CD4-positive, alpha-beta T cell treated with Interferon gamma for 1 hour (primary cell): ENCODE data around the gene CLIC3.

Experiments
- DNase-seq: peaks from one replicate; pipeline ENCODE4 v3.0.0-alpha.2; 2020

Gene CLIC3

DNA sequence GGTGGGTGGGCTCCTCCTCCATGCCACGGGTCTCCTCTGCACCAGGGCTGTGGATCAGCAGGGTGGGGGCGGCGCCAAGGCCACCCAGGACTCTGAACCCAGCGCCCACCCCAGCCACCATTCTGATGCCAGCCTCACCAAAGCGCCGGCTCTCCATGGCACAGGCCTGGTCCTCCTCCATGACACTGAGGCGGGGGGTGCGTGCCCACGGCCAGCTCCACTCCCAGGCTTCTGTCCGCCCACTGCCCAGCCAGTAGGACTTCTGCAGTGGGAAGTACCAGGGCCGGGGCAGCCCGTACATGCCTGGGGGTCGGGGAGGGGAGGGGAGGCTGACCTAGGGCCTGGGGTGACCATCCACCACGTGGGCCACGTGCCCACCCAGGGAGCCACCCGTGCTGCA, 20.1 kb upstream of the CLIC3 start:
- no peak for DNase-seq

DNA sequence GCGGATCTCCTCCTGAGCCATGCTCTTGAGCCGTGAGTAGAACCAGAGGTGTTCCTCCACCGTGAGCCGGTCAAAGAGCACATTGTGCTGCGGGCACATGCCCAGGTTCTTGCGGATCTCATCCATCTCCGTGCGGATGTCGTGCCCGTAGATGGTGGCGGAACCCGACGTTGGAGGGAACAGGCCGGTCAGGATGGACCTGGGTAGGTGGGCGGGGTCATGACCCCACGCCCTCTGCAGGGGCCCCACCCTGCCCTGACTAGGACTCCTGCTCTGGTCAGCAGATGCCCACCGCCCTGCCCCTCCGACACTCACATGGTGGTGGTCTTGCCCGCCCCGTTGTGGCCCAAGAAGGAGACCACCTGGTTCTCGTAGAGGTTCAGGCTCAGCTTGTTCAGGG, 19.6 kb upstream of the CLIC3 start:
- DNase-seq: no peak

DNA sequence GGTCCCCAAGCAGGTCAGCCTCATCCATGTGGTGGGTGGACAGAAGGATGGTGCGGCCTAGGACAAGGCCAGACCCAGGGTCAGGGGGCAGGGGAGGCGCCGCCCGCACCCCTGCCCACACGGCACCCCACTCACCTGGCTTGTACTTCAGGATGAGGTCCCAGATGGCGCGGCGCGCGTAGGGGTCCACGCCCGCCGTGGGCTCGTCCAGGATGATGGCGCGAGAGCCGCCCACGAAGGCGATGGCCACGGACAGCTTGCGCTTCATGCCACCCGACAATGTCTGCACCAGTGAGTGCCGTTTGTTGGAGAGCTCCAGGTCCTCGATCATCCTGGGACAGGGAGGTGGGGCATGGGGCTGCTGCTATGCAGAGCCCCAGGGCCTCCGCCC, 19.2 kb upstream of the CLIC3 start:
- no peak for DNase-seq

DNA sequence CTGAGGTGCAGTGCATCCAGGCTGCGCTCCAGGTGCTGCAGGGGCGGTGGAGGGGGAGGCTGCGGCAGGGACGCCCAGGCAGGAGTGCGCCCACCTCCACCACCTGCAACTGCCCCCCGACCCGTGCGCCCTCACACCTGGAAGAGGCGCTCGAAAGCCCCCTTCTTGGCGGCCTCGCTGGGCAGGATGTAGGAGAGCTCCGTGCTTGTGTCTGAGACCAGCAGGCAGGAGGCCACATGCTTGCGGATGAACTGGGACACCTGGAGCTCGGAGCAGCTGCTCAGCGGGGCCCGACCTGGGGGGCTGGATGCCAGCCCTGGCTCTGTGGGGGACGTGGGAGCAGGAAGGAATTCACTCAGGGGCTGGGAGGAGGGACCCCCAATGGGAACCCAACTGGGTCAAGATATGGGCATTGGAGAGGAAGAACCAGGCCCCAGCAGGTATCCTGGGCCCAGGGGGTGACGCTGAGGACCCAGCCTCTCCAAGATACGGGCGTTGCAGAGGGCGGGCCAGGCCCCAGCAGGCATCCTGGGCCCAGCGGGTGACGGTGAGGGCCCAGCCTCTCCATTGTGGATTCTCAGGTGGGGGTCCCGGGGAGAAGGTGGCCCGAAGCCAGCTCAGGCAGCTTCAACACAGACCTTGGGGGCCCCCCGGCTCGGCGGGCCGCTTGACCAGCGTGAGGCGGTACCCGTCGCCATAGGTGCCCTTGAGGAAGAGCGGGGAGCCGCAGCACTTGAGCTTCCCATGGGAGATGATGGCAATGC, 18.6 kb upstream of the CLIC3 start:
- no peak for DNase-seq

DNA sequence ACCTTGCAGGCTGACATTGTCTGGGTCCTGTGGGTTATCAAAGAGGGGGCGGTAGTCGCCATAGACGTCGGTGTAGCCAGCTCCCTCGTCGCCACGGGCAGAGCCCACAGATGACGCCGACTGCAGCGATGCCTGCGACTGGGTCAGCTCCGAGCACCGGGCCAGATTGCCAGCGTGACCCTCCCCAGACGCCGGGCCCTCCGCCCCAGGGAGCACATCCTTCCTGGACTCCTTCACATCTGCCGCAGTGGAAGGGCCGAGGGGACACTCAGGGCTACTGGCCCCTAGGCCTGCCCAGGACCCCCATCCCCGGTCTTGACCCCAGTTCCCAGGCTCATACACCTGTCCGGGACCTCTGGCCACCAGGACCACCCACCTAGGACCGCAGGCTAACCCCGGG, 17.8 kb upstream of the CLIC3 start:
- no peak for DNase-seq

DNA sequence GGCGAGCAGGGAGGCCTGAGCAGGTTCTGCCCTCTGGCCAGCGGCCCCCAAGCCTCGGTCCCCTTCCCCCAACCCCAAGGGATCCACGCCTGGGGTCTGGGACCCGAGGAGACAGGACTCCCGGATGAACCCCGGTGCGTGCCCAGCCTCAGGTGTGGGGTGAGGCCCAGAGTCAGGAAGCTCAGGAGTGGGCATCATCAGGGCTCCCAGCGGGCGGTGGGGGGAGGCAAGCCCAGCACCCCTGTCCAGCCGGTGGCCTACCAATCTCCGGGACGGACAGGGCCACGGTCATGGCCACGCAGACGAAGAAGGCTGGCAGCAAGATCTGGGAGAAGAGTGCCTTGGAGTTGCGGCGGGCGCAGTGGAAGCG, 17.2 kb upstream of the CLIC3 start:
- DNase-seq: no peak

DNA sequence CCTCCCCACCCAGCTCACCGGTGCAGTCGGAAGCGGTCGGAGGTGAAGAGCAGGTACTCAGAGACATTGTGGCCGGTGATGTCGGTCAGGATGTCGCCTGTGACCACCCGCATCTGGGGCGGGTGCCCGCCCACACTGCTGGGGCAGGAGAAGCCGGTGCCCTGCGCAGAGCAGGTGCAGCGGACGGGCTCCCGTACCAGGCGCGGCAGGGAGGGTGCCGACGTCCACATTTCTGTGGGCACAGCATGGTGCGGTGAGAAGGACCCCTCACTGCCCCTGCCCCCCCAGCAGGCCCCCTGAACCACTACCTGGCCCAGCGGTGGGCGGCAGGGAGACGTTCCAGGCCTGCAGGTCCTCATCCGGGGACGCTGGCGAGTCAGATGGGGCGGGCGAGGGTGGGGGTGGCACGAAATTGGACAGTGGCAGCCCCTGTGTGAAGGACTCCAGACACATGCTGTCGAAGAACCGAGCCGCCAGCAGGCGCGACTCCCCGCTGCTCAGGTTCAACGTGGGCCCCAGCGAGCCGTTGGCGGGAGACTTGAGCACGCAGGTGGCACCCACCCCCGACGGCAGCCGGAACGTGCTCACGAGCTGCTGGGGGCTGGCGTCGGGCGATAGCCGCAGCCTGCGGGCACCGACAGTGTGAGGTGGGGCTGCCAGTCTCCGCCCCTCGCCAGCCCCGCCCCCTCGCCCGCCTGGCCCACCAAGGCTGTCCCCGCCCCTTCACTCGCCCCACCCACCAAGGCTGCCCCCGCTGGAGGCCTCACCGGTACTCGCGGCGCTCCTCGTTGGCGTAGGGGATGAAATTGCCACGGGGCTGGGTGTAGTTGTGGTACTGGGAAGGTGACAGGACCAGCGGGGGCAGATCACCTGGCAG, 16.6 kb upstream of the CLIC3 start:
- no peak for DNase-seq

DNA sequence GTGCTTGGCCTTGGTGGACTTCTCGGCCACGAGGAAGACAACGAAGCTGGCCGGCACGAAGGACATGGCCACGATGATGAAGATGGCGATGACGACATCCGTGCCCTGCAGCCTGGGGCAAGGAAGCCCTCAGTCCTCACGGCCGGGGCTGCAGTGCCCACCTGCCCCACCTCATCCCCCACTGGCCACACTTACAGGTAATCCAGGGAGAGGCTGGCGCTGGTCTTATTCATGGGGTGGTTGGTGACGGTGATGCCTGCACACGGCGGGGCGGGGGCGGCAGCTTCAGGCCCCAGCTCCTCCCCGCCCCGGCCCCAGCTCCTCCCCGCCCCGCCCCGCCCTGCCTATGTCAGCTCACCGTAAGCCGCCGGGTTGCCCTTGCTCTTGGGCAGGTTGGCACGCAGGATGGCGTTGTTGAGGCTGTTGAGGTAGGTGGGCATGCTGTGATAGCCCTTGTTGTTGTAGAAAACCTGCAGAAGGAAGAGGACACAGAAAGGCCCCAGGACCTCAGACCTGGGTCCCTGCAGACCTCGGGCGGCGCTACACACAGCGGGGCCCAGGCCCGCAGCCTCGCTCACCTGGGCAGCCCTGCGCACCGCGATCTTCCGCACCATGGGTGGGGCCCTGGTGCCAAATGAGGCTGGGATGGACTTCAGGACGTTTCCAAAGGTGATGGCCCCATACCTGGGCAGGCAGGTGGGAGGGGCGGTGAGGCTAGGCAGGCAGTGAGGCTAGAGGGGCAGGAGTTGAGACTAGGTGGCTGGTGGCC, 15.7 kb upstream of the CLIC3 start:
- DNase-seq: no peak

DNA sequence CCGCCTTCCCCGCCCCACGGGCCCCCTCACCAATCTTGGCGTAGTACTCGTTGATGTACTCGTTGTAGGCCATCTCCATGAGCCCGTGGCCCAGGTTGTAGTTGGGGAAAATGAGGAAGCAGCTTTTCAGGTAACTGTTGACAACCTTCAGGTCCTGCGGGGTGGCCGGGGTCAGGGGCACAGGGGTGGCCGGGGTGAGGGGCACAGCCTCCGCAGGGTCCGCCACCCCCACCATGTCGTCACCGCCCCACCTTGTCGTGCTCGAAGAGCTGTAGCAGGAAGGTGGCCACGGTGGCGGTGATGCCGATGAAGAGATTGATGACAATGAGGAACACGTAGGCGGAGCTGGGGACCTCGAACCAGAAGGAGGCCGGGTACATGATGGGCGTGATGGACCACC, 14.8 kb upstream of the CLIC3 start:
- DNase-seq: no peak

DNA sequence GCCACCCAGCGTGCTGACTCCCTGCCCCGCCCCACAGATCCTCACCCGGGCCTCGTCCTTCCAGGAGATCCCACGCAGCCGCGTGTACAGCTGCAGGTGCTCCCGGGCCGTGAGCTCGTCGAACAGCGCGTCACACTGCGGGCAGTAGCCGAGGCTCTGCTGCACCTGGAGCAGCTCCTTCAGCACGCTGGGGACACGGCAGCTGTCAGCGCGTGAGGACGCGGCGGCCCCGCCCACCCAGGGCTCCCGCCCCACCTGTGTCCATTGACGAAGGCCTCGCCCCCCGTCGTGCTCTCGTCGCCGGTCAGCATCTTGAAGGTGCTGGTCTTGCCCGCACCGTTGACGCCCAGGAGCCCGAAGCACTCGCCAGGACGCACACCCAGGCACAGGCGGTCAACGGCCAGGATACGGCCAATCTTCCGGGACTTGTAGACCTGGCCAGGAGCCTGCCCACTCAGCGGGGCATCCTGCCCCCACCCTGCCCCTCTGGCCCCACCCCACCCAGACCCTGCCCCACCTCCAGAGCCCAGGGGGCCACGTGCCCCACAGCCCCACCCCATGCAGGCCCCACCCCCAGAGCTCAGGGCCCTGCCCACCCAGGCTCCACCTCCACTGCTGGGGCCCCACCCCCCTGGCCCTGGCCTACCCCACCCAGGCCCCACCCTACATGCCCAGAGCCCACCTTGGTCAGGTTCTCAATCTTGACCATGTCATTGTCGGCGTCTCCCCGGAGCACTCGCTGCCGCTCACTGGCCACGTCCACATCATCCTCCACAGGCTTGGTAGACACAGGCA, 13.8 kb upstream of the CLIC3 start:
- DNase-seq: no peak

DNA sequence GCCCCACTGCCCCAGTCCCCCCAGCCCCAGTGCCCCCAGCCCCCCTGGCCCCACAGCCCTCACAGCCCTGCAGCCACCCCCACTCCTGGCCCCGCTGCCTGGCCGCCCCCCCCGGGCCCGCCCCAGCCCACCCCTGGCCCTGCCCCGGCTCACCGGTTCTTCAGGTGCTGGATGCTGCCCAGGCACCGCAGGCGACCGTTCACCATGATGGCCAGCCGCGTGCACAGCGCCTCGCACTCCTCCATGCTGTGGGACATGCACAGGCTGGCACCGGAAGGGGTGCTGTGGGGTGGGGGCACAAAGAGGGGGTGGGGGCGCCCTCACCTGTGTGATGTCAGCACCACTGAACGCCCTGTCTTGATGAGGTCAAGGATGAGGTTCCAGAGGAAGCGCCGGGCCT, 12.8 kb upstream of the CLIC3 start:
- no peak for DNase-seq

DNA sequence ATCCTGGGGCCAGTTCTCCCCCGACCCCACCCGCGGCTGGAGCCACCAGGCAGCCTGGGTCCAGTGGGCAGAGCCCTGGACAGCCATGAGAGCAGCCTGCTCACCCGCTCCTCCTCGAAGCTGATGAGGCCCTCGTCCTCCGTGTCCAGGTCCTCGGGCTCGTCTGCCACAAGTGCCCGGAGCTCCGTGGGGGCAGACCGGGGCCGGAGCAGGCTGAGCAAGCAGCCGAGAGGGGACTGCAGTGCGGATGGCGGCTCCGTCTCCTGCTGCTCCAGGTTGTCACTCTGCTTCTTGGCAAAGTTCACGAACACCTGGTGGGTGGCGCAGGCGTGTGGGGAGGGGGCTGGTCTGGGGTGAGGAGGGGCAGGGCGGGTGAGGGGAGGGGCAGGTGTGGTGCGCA, 11.9 kb upstream of the CLIC3 start:
- DNase-seq: no peak

DNA sequence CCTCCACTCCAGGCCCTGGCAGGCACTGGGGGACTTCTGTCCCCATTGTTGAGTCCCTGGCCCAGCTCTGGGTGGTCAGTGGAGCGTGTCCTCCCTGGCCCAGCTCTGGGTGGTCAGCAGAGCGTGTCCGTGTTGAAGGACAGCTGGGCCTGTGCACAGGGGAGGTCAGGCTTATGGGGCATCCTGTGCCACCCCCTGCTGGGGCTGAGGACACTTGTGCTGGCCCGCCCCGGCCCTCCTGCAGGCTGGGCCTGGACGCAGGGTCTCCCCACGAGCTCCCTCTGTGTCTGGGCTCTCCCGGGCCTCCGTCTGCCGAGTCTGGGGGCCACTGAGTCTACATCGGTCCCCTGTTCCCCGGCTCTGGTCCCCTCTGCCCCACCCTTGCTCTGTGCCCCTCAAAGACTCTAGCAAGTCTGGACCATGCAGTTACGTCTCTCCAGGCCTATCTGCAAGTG, 11.5 kb upstream of the CLIC3 start:
- DNase-seq: no peak

DNA sequence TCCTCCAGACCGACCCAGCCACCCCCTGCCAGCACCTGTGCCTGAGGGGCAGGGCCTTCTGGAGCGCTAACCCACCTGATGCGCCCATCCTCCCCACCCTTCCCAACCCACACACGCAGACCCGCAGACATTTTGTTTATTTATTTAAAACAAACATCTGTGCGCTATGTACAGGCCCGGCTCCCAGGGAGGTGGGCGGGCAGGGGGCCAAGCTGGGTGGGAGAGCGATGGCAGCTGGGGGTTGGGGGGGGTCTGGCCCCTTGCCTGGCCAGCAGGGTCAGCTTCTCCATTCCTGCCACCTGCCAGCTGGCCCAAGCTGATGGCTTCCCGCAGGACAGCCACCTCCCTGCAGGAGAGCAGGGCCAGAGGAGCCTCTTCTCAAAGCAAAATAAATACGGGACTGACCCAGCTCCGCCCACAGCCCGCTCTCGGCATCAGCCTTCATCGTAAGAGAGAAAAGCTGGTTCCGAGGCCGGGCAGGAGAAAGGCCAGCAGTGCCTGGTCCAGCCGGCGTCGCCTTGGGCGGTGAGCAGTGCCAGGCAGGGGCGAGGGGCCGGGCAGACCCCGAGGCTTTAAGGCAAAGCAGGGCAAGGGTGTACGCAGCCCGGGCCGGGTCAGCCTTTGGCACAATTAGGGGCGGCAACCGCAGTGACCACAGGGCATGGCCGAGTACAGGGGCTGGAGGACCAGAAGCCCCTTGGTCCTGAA, 10.9 kb upstream of the CLIC3 start:
- no peak for DNase-seq

DNA sequence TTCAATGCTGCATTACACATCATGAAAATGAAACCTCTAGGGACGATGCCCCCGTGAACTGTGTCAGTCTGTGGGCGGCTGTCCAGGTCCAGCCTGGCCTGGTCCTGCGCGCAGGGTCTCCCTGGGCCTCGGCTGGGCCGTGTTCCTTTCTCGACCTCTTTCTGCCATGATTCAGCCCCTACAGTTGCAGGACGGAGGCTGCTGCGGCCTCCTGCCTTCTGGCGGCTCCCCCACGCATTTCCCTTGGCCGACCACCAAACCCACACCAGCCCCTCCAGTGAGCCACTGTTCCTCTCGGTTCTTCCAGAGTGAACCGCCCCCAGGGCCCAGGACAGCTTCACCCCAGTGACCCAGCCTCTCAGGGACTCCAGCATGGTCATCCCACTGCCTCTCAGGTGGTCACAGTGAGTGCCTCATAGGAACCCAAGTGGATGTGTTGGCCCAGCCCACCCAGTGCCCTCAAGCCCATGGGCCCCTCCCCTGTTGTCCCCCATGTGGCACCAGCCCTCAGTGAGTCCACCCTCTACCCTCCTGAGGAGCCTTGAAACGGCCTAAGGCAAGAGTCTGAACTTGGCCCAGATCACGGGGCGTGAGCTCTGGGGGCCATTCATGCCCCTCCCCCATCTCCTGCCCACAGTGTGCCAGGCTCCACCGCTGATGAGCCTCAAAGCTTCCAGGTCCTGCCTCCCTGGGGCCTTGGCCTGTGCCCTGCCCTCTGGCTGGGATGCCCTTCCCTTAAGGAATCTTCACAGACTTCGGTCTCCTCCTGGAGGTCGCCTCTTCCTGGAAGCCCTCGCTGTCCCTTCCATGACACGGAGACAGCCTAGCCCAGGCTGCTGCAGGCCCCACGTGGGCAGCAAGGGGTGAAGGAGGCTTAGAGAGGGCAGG, 10.0 kb upstream of the CLIC3 start:
- no peak for DNase-seq

DNA sequence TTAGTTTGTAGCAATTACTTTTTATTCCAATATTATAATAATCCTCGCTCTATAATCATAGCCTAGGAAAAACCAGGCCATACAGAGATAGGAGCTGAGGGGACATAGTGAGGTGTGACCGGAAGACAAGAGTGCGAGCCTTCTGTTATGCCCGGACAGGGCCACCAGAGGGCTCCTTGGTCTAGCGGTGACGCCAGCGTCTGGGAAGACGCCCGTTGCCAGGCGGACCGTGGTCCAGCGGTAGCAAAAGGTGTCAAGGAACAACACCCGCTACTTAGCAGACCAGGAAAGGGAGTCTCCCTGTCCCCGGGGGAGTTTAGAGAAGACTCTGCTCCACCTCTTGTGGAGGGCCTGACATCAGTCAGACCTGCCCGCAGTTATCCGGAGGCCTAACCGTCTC, 7.9 kb upstream of the CLIC3 start:
- DNase-seq: peak; percentile 13

DNA sequence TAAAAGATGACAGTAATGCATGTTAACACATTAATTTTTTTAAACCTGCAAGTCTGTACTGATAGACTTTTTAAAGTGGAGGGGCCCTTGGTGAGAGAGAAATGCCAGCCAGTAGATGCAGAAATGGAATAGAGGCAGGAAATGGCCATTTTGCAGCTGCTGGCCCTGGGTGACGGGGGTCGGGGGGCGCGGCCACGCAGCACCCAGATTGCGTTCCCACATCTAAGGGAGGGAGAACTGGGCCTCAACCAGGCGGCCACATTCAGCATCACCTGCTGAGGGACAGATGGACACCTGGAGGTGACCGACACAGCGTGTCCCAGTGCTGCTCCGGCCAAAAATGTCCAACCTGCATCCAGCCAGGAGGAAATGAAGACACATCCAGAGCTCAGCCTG, 6.3 kb upstream of the CLIC3 start:
- DNase-seq: no peak

DNA sequence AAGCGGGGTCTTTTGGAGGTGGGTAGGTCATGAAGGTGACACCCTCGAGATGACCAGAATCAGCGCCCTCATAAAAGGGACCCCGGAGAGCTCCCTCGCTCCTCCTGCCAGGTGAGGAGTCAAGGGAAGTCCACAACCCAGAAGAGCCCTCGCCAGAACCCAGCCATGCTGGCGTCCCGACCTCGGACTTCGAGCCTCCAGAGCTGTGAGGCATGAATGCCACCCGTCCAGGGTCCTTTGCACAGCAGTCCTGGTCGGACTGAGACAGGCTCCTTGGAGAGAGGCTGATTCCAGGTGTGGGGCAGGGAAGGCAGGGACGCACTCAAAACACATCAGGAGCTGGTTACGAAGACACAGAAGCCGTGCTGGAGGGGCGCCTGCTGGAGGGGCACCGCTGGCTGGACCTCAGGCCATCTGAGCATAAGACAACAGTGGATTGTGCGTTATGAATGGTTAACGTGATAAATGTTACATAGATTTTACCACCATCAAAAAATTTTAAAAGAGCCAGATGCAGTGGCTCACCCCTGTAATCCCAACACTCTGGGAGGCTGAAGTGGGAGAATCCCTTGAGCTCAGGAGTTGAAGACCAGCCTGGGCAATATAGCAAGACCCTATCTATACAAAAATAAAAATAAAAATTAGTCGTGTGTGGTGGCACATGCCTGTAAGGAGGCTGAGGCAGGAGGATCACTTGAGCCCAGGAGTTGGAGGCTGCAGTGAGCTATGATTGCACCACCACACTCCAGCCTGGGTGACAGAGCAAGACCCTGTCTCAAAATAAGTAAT, 5.7 kb upstream of the CLIC3 start:
- DNase-seq: no peak

DNA sequence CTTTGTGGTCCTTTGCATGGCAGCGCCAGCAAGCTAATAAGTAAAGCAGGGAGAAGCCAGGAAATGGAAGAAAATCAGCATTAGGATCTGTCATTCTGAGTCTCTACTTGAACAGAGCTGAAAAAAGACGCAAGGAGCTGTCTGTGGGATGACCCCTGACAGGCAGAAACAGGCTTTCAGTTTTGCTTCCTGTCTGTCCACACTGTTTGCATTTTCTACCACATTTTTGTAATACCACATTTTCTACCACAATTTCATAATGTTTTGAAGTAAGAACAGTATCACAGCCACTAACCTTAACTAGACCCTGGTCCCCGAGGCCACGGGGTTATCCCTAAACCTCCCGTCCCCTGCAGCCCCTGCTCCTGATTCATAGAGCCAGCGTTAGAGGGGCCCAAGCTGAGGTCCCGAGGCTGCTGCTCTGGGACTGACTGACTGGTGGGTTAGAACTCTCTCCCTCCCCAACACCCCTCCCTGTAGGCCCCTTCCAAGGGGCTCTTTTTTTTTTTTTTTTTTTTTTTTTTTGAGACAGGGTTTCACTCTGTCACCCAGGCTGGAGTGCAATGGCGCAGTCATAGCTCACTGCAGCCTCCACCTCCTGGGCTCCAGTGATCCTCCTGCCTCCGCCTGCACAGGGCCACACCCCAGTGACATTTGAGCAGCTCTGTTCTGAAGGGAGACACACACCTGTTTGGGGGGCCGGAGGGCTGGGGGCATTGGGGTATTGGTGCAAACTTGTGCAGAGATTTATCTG, 4.0 kb upstream of the CLIC3 start:
- DNase-seq: no peak
